Activated CD4-positive, alpha-beta T cell treated with anti-CD3 and anti-CD28 coated beads, Interleukin-2, amount 50 U/mL, for 16 hours (primary cell): ENCODE measurements around the gene MYO18A.

Experiments
- DNase-seq: peaks from one replicate; pipeline ENCODE4 v3.0.0-alpha.2; 2020

MYO18A gene

GRCh38 chr17:29073045-29073444, 107.2 kb downstream of the MYO18A start:
- DNase-seq: no peak

- no peak for DNase-seq
These were observed 108.9 kb downstream of the MYO18A start for GRCh38 chr17:29071303-29071702.

- no peak for DNase-seq
These were observed 109.4 kb downstream of the MYO18A start for GRCh38 chr17:29070781-29071180.

- DNase-seq: no peak
These were observed 109.9 kb downstream of the MYO18A start for GRCh38 chr17:29070308-29070707.

- DNase-seq: no peak
These were observed 110.6 kb downstream of the MYO18A start for GRCh38 chr17:29069526-29070041.

- no peak for DNase-seq
These were observed 111.4 kb downstream of the MYO18A start for GRCh38 chr17:29068818-29069217.

GRCh38 chr17:29066606-29067005, 113.6 kb downstream of the MYO18A start:
- no peak for DNase-seq

GRCh38 chr17:29066047-29066446, 114.2 kb downstream of the MYO18A start:
- no peak for DNase-seq

GRCh38 chr17:29063992-29064391, 116.2 kb downstream of the MYO18A start:
- DNase-seq: no peak

- no peak for DNase-seq
These were observed 118.0 kb downstream of the MYO18A start for GRCh38 chr17:29062215-29062614.

GRCh38 chr17:29061036-29061435, 119.2 kb downstream of the MYO18A start:
- DNase-seq: no peak

- no peak for DNase-seq
These were observed 119.7 kb downstream of the MYO18A start for GRCh38 chr17:29060475-29060874.

- DNase-seq: no peak
These were observed 120.9 kb downstream of the MYO18A start for GRCh38 chr17:29059281-29059680.

GRCh38 chr17:29058391-29058790, 121.8 kb downstream of the MYO18A start:
- no peak for DNase-seq

GRCh38 chr17:29057361-29057760, 122.8 kb downstream of the MYO18A start:
- no peak for DNase-seq

- DNase-seq: no peak
These were observed 125.4 kb downstream of the MYO18A start for GRCh38 chr17:29054835-29055234.

- no peak for DNase-seq
These were observed 128.5 kb downstream of the MYO18A start for GRCh38 chr17:29051731-29052130.

GRCh38 chr17:29051194-29051593, 129.0 kb downstream of the MYO18A start:
- DNase-seq: no peak

GRCh38 chr17:29050176-29050575, 130.0 kb downstream of the MYO18A start:
- no peak for DNase-seq

- DNase-seq: no peak
These were observed 130.6 kb downstream of the MYO18A start for GRCh38 chr17:29049541-29050145.

GRCh38 chr17:29048440-29049368, 131.5 kb downstream of the MYO18A start:
- no peak for DNase-seq

- no peak for DNase-seq
These were observed 133.7 kb downstream of the MYO18A start for GRCh38 chr17:29046473-29046839.

GRCh38 chr17:29045734-29046472, 134.3 kb downstream of the MYO18A start:
- no peak for DNase-seq
